ENCODE measurements around the gene MRPS30.
"Not testable (repeated sequence)": the region's sequence is repeated elsewhere in the genome, so short reads cannot be mapped to it uniquely, and the experiment has no call there.

MRPS30 gene

DNA sequence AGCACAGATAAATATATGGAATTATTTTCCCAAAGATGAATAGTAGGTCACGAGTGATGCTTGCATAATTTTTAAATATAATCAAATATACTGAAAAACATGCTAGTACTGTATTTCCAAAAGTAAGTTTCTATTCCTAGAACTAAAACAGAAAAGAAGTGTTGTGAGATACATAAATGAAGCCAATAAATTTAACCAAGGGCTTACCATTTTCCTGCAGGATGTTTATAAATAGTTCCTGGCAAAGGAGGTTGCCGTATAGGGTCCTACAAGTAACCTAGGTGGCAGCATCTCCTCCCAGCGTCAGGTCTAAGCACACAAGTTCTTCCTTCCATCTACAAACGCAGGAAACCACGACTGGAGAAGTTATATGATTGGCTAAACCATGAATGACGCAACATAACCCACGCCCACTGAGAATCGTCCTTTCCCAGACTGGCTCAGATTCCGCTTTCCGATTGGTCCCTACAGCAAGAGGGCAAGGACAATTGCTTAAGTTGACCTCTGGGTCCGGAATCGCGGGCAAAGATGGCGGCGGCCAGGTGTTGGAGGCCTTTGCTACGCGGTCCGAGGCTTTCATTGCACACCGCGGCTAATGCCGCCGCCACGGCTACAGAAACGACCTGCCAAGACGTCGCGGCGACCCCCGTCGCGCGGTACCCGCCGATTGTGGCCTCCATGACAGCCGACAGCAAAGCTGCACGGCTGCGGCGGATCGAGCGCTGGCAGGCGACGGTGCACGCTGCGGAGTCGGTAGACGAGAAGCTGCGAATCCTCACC is at the start of gene MRPS30:
Gene MRPS30 (plus strand): TSS at position 513 of the 780 bp plus-strand sequence. CDS start 16 bp downstream, at position 529.
- peak; percentile 100 for FAIRE-seq

DNA sequence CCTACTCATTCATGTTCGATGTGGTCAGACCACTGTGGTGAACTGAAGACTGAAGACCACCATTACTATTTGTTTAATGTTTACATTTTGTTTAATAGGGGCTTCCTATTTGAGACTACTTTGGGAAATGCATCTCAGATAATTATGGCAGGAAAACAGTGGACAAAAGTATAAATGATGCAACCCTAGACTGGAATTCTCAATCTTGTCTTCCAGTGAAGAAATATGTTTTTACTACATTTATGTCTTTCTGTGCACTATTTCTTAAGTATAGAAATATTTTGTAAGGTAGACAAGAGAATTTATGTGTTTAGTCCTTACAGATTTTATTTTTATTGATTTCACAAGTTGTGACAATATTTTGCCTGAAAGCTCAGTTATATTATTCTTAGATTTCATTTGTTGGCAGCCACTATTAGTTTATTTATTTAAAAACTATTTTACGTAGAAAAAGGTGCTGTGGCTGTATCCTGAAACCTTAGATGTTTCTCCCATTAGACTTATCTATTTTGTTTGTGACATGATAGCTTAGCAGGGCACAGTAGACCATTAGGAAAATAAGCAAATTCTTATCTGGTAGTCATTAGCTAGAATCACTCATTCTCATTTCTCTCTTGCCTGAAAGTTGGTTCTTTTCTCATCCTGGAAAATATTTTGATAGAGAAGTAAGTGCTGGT is 39.4 kb upstream of the MRPS30 start:
- no peak for FAIRE-seq

DNA sequence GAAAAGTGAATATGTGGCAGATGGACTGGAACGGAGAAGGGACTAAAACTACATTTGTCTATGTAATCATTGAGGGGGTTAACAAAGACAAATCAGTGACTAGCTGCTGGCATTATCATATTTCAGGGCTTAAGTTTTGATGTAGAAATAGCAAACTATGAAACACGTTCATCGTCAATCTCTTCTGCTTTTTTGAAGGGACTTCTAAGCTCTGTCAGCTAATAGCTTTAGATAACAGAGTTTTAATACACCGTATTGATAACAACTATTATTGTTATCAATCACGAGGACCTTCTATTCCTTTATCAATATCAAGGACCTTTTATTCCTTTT is 38.9 kb upstream of the MRPS30 start:
- FAIRE-seq = no peak

DNA sequence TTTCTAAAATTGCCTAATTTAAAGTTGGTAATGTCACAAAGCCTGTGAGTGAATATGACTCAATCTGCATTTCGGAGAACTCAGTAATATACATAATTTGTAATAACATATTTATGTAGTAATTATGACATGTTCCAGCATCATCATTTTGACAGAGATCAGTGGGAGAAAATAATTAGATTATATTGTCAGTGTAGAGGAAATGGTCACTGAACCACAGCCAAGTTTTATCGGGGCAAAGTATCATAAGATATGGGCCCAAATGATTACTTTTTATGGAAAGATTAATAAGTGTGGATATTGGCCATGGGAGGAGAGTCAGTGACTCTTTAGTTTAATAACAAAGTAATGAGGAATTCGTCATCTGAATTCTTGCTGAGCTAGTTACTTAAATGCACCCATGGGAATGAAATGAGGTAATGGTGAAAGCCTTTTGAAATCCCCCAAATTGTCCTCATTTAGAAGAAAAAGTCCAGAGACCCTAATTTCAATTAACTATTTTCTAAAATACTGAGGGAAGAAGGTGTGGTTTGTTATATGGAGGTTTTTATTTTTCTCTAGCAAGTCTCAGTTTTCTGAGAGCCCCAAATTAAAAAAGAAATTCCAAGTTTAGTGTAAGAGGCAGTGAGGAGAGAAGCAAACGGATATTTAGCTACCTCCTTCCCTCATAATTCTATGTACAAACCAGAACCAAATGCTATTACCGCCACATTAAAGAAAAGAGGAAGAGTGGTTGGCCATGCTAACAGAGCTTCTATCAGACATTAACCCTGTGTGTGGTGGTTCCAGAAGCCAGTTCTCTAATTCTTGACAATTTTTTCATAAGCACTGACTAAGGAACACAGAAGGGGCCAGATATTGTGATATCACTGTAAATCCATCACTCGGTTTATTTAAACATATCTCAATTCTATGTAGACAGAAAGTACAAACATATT is 37.7 kb upstream of the MRPS30 start:
- FAIRE-seq = peak; percentile 41

DNA sequence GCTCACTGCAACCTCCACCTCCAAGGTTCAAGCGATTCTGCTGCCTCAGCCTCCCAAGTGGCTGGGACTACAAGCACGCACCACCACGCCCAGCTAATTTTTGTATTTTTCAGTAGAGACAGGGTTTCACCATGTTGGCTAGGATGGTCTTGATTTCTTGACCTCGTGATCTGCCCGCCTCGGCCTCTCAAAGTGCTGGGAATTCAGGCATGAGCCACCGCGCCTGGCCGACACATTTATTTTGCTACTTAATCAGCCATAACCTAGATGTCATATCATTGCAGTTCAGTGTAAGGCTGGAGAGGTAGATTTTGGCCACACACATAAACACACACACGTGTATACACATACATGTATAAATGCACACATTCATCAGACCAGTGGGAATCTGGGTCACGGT is 36.4 kb upstream of the MRPS30 start:
- not testable (repeated sequence) for FAIRE-seq

DNA sequence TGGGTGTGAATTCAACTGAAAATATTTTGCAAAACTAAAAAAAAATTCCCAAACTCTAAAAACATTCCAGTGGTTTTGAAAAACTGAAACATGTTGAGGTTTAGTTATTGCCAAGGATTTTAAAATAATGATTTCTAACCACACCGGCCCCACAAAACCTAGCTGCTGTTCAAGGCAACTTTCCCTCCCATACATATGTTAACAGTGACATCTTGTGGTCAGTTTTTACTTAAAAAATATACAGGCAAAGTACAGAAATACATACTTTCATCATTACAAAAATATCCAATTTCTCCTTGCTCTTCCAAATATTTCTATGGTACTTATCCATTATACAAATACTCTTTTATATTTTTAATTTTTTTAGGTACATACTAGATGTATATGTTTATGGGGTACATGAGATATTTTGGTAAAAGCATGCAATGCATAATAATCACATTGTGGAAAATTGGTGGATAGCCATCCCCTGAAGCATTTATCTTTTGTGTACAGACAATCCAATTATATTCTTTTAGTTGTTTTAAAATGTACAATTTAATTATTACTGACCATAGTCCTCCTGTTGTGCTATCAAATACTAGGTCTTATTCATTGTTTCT is 34.4 kb upstream of the MRPS30 start:
- peak; percentile 96 for FAIRE-seq

DNA sequence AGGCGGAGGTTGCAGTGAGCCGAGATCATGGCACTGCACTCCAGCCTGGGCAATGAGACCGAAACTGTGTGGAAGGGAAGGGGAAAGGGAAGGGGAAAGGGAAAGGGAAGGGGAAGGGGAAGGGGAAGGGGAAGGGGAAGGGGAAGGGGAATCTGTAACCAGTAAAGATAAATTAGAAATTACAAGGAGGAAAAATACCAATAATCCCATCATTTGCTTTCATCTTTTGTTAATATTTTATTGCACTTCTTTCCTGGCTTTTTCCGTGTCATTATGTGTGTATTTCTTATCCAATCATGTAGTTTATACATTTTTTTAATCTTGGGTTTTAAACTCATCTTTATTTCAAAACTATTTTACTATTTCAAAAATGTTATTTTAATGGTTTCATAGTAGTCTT is 29.6 kb upstream of the MRPS30 start:
- FAIRE-seq = peak; percentile 41

DNA sequence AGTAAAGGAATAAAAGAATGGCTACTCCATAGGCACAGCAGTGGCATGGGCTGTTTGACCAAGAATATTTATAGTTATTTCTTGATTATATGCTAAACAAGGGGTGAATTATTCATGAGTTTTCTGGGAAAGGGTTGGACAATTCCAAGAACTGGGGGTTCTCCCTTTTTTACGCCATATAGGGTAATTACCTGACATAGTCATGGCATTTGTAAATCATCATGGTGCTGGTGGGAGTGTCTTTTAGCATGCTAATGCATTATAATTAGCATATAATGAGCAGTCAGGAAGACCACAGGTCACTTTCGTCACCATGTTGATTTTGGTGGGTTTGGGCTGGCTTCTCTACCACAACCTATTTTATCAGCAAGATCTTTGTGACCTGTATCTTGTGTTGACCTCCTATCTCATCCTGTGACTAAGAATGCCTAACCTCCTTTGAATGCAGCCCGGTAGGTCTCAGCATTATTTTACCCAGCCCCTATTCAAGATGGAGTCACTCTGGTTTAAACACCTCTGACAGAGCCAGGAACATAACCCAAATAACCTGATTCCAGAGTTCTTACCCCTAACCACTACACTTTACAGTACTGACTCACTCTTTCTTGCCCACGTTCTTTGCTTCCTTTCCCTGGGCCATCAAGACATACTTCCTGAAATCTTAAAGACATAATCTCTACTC is 25.0 kb upstream of the MRPS30 start:
- no peak for FAIRE-seq

DNA sequence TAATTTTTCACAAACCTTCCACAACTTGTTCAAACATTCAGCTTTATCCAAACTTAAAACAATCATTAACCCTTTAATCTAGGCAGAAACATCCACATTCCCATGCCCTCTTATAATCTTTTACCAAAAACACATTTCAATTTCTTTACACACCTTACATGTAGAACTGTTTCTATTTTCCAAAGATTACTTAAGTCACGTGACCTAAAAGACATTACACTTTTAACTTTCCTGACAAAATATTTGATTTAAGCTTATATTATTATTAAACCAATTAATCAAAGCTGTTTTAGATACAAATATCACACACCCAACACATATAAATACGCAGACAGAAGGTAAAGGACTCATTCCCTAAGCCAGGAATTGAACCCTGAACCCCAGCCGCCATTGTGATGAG is 21.0 kb upstream of the MRPS30 start:
- FAIRE-seq = no peak

DNA sequence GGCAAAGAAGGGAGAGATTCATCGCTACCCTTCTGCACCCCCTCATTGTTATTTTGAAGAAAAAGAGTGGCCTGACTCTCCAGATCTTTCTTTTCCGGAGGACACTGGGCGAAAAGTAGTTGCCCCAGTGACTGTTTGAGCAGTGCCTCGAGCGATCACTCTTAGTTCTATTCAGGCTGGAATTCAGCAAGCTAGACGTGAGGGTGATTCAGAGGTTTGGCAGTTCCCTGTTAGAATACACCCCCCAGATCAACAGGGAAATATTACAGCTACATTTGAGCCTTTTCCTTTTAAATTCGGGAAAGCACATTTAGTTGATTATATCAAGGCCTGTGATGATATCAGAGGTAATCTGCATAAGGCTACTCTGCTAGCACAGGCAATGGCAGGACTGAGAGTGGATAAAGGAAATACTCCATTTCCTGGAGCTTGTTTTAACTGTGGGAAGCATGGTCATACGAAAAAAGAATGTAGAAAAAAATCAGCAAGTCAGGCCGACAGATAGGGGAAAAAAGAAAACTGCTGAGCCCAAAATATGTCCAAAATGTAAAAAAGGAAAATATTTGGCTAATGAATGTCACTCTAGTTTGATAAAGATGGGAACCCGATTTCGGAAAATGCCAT is 19.3 kb upstream of the MRPS30 start:
- not testable (repeated sequence) for FAIRE-seq

DNA sequence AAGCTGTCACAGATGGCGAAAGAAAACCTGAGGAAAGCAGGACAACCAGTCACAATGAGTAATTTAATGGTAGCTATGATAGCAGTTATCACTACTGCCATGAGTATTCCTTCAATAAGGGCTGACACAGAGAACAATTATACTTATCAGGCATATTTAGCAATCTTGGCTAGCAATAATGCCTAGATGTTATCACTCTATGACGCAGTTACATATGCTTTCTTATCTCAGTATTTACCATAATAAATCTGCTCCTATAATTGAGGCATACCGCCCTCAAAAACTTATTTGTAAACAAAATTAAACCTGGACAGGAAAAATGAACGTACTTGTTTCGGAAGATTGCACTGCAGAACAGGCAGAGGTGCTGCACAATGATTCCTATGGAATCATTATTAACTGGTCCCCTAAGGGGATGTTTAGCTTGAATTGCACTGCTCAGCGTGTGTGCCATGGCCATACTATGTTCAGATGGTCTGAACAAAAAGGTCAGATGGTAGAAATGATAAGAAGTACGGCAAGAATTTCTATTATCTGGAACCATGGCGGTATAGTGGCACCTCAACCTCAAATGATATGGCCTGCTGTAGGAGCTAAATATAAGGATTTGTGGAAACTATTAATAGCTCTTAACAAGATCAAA is 16.6 kb upstream of the MRPS30 start:
- FAIRE-seq = not testable (repeated sequence)

DNA sequence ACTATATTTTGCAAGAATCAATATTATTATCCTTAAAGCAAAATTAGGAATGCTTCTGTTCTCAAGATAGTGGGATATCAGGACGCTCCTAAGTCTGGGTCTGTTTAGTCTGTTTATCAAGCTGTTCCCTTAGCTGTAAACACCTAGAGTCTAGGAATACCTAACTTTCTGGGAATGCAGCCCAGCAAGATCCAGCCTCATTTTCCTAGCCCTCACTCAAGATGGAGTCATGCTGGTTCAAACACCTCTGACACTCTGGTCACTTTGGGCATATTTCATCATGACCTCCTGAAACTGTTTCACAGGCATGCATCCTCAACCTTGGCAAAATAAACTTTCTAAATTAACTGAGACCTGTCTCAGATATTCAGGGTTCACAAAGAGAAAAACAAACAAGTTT is 14.4 kb upstream of the MRPS30 start:
- FAIRE-seq = no peak

DNA sequence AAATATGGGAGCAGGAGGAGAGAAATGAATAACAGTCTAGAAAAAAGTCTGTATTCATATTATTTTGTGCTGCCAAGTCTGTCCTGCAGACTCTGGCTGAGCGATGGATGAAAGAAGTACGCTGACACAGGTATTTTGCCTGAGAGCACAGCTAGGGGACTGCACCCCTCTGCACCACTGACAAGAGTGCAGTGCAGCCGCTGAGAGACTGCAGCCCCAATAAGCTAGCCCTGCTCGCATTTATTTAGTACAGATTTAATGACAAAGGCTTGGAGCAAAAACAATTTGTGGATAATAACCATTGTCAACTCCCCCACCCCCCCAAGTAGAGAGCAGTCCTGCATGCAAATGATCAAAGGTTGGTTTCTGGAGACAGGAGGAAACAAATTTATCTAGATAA is 13.3 kb upstream of the MRPS30 start:
- FAIRE-seq = no peak

DNA sequence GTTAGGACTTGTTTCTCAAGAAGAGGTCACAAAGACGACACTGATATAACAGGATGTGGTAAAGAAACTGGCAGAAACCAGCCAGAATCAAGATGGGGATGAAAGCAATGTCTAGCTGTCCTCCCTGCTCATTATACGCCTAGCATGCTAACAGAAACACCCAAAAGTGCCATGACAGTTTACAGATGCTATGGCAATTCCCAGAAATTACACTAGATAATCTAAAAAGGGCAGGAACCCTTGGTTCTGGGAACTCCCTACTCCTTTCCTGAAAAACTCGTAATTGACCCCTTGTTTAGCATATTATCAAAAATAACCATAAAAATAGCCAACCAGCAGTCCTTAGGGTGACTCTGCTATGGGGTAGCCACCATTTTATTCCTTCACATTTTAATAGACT is 10.9 kb upstream of the MRPS30 start:
- no peak for FAIRE-seq

DNA sequence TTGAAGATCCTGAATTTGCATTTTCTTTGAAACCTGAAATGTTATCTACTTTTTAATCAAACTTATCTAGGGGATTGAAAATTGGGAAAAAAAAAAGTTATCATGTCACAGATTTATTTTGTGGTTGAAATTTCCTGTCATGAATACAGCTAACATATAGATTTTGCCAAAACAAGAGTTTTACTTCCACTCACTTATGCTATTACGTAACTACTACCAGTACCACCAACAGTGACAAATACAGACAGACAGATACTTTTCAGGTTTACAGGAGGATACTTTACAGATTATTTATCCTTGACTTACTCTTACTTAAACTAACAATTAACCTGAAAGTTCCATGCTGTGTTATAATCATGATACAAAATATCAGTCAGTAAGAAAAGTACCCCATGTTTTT is 6.8 kb upstream of the MRPS30 start:
- FAIRE-seq = no peak

DNA sequence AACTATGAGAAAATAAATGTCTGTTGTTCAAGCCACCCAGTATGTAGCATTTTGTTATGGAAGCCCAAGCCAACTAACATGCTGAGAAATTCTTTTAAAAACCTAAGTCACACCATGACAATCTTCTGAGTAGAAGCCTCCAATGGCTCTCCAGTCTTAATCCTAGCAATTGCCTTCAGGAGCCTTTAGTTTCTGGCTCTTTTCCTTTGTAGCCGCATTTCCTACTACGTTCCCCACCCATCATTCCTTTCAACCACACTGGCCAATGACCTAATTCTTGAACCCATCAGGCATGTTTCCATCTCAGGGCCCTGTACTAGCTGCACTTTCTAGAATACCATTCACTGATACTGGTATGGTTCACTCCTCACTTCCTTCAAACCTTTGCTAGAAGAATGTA is 2.1 kb upstream of the MRPS30 start:
- FAIRE-seq = no peak

DNA sequence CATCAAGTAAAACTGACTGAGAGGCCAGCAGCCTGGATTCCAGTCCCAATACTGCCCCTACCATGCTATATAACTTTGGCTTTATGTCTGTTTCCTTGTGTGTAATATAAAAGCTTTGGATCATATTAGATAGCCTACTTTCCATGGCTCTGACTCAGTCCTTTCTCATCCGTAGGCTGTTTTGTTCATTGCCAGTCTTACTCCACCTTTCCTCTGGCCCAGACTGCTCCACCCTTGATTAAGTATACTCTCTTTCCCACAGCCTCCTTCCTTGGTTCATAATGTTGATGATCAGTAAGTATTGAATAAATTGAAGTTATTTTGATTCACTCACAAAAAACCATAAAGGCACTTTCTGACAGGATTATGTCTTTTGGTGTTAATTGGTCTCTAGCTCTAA is 1.5 kb upstream of the MRPS30 start:
- no peak for FAIRE-seq

DNA sequence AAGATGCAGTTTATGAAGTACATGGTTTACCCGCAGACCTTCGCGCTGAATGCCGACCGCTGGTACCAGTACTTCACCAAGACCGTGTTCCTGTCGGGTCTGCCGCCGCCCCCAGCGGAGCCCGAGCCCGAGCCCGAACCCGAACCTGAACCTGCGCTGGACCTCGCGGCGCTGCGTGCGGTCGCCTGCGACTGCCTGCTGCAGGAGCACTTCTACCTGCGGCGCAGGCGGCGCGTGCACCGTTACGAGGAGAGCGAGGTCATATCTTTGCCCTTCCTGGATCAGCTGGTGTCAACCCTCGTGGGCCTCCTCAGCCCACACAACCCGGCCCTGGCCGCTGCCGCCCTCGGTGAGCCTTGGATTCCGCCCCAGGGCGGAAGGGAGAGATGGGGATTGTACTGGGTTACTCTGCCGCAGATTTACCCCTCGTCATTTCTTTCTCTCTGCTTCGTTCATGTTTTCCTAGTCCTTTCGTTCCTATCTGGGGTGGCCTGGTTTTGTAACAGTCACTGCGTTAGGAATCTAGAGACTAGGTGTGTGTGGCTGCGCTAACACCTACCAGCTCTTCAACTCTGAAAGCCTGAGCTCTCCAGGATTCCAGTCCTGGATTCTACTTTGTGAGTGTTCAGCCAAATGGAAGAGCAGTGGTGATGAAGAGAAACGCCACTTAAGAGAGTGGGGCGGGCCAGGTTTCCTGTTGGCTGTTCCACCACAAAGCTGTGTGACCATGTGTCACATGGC is 638 bp downstream of the MRPS30 start:
- FAIRE-seq = no peak

DNA sequence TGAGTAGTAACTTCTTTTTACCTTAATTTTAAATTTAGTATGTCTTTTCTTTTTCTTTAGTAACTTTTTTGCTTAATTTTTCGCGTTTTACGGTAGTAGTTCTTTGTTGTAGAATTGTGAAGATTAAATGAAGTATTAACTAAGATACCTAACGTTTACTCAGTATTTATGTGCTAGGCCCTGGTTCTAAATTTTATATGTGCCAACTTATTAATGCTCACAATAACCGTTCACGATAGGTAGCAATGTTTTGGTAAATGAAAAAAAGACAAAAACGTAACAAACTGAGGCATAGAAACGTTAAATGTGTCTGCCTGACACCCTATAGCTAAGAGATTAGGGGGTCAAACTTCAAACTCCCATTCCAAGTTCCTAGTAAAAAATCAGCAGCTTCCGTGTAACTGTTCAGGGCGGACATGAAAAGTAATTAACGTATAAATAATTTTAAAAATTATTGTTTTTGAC is 1.2 kb downstream of the MRPS30 start:
- FAIRE-seq = peak; percentile 72

DNA sequence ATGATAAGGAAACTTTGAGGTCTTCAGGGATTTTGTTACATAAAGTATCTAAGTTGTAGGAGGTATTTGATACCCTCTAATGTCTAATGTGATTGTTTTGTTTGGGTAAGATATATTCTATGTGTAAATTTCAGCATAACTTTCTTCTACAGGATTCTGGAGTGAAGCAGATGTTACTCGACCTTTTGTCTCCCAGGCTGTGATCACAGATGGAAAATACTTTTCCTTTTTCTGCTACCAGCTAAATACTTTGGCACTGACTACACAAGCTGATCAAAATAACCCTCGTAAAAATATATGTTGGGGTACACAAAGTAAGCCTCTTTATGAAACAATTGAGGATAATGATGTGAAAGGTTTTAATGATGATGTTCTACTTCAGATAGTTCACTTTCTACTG is 6.0 kb downstream of the MRPS30 start:
- FAIRE-seq = no peak

DNA sequence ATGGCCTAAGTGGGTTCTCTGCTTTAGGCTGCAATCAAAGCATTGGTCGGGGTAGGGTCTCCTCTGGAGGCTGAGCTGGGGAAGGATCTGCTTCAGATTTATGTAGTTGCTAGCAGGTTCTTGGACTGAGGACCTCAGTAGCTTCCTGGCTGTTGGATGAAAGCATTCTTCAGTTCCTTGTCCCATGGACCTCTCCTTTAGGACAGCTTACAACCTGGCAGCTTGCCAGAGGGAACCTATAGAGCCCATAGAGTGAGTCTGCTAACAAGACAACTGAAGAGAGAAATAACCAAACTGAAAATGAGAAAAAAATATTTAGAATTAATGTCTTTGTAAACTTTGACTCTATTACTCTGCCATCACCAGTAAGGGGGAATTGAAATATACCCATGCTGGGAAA is 12.4 kb downstream of the MRPS30 start:
- FAIRE-seq = no peak

Measured in endometrium (tissue), 2 donors.